Activated CD8-positive, alpha-beta T cell treated with anti-CD3 and anti-CD28 coated beads for 36 hours (primary cell): ENCODE measurements around the gene VRTN. TPM values are rescaled to one million over a fixed set of nuclear protein-coding genes. Genes with fewer than 3 reads are reported as not detected.

Experiments
- ATAC-seq: fragments of 200-7000 bp; cut with Tn5 transposase; one replicate; pipeline ENCODE4 v1.10.0; 2021; ENCODE audit warnings: mild to moderate bottlenecking, moderate library complexity
- CTCF ChIA-PET: fragments of 350-600 bp; sonication (Branson Sonifier 250); formaldehyde crosslinking; loops from one replicate; lab custom pipeline; 2021; ENCODE audit warnings: antibody characterized with exemption; lab: Charles Lee
- POLR2A ChIA-PET: fragments of 350-600 bp; sonication (Branson Sonifier 250); formaldehyde crosslinking; loops from one replicate; lab custom pipeline; 2021; ENCODE audit warnings: antibody characterized with exemption; lab: Charles Lee
- DNase-seq: peaks from one replicate; pipeline ENCODE4 v3.0.0-alpha.2; 2020
- H3K27ac Mint-ChIP-seq: one replicate; pipeline ENCODE4 v1.8.0; 2021; ENCODE audit warnings: mild to moderate bottlenecking, mixed read lengths
- H3K27me3 Mint-ChIP-seq: one replicate; pipeline ENCODE4 v1.8.0; 2021; ENCODE audit warnings: mixed read lengths
- H3K36me3 Mint-ChIP-seq: one replicate; pipeline ENCODE4 v1.8.0; 2021; ENCODE audit warnings: low read depth, mixed read lengths
- H3K4me1 Mint-ChIP-seq: one replicate; pipeline ENCODE4 v1.8.0; 2021; ENCODE audit warnings: low read depth, mixed read lengths
- H3K4me3 Mint-ChIP-seq: one replicate; pipeline ENCODE4 v1.8.0; 2021; ENCODE audit warnings: mild to moderate bottlenecking, moderate library complexity, mixed read lengths
- H3K9me3 Mint-ChIP-seq: one replicate; pipeline ENCODE4 v1.8.0; 2021; ENCODE audit warnings: mixed read lengths
- intact Hi-C: fragments of 100-400 bp; cut with micrococcal nuclease; formaldehyde crosslinking; loops from one replicate; pipeline ENCODE4 v1.10.0; 2022
- total RNA-seq, 2 experiments: library from RNA; stranded (reverse); gene quantifications; one replicate each; pipeline ENCODE4 v1.2.3, GENCODE V29; 2021
- TF ChIP-seq, protein P1 (sequence below): fragments of 200-600 bp; IDR thresholded peaks from one replicate; pipeline ENCODE4 v1.8.0; 2022; ENCODE audit warnings: antibody characterized with exemption, mild to moderate bottlenecking

VRTN gene
- total RNA-seq, 2 experiments from 2014 or later: not detected

DNA sequence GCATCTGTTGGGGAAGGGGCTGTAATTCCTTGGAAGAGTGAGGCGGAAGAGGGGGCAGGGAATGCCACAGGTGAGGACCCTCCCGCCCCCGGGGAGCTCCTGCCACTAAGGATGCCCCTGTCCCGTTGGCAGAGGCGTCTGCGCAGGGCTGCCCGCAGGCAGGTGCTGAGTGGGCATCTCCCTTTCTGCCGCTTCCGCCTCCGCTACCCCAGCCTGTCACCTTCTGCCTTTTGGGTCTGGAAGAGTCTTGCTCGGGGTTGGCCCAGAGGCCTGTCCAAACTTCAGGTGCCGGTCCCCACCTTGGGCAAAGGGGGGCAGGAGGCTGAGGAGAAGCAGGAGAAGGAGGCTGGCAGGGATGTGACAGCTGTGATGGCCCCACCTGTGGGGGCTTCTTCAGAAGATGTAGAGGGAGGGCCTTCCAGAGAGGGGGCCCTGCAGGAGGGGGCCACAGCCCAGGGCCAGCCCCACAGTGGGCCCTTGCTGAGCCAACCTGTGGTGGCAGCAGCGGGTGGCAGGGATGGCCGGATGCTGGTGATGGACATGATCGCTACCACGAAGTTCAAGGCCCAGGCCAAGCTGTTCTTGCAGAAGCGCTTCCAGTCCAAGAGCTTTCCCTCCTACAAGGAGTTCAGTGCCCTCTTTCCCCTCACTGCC is 10.0 kb downstream of the VRTN start:
- Mint-ChIP-seq H3K27me3 (peaks cover 2% of the 10 kb centered on the region), H3K27ac (no peak overlapping the region), H3K36me3 (no peaks in the 10 kb centered on the region), H3K4me3 (no peak overlapping the region), H3K4me1 (no peaks in the 10 kb centered on the region), H3K9me3 (no peaks in the 10 kb centered on the region)
- TF ChIP-seq, protein P1, sequence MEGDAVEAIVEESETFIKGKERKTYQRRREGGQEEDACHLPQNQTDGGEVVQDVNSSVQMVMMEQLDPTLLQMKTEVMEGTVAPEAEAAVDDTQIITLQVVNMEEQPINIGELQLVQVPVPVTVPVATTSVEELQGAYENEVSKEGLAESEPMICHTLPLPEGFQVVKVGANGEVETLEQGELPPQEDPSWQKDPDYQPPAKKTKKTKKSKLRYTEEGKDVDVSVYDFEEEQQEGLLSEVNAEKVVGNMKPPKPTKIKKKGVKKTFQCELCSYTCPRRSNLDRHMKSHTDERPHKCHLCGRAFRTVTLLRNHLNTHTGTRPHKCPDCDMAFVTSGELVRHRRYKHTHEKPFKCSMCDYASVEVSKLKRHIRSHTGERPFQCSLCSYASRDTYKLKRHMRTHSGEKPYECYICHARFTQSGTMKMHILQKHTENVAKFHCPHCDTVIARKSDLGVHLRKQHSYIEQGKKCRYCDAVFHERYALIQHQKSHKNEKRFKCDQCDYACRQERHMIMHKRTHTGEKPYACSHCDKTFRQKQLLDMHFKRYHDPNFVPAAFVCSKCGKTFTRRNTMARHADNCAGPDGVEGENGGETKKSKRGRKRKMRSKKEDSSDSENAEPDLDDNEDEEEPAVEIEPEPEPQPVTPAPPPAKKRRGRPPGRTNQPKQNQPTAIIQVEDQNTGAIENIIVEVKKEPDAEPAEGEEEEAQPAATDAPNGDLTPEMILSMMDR: no peak
- POLR2A ChIA-PET: no interaction called here
- CTCF ChIA-PET: interaction anchor here (0.9 kb wide), 1 partner anchor 133 kb away, joined by 3 read pairs; no protein-coding TSS in a partner anchor
- DNase-seq (no peak), ATAC-seq (no peak)
- intact Hi-C loops: no loop called here

- Mint-ChIP-seq H3K27me3 (peaks cover 9% of the 10 kb centered on the region), H3K4me3 (no peak overlapping the region), H3K36me3 (no peaks in the 10 kb centered on the region), H3K4me1 (no peaks in the 10 kb centered on the region), H3K27ac (no peak overlapping the region), H3K9me3 (no peaks in the 10 kb centered on the region)
- ChIA-PET CTCF (interaction anchor here (0.9 kb wide), 1 partner anchor 13 kb away, joined by 3 read pairs; no protein-coding TSS in a partner anchor), POLR2A (no interaction called here)
- TF ChIP-seq, protein P1: no peak
- intact Hi-C loops: no loop called here
- ATAC-seq (no peak), DNase-seq (no peak)
Observed at GRCh38 chr14:74360163-74360562, 11.9 kb downstream of the VRTN start.

DNA sequence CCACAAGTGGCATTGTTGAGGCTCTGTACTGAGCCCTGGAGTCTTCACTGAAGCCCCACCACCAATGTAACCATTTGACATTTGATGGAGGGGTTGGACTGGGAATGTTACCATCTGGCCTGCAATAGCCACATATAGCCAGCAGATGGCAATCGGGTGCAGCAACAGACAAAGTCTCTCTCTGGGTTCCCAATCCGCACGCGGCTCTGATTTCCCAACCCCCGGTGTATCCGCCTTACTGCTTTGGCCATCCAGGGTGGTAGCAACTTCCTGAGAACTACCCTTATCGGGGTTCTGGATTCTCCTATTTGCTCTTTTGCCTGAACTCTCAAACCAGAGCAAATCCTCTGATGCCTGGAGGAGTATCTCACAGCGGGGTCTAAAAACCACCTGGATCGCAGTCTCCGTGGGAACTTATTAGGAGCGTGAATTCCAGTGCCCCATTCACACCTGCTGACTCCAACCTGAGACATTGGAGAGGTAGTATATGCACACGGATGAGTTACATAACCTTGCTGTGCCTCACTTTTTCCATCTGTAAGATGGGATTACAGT is 14.2 kb downstream of the VRTN start:
- ATAC-seq (peak; percentile 80), DNase-seq (peak; percentile 80)
- H3K27ac Mint-ChIP-seq: no peak overlapping the region
- TF ChIP-seq, protein P1: peak; percentile 98
- H3K4me1 Mint-ChIP-seq: no peaks in the 10 kb centered on the region
- ChIA-PET POLR2A (no interaction called here), CTCF (interaction anchor here (1.0 to 1.6 kb wide), 6 partner anchors 12 to 247 kb away, joined by 3 to 6 read pairs (median 4); no protein-coding TSS in a partner anchor)
- H3K9me3 Mint-ChIP-seq: no peaks in the 10 kb centered on the region
- intact Hi-C loops: loop anchor here (2.0 kb wide), 1 partner anchor 130 kb away; the partner anchor contains the start of genes ISCA2 and NPC2
- H3K27me3 Mint-ChIP-seq: peaks cover 12% of the 10 kb centered on the region
- no peak overlapping the region for H3K4me3 Mint-ChIP-seq
- no peaks in the 10 kb centered on the region for H3K36me3 Mint-ChIP-seq

- intact Hi-C loops: no loop called here
- CTCF ChIA-PET: interaction anchor here (1.2 kb wide), 1 partner anchor 94 kb away, joined by 3 read pairs; no protein-coding TSS in a partner anchor
- TF ChIP-seq, protein P1: no peak
- H3K4me1 Mint-ChIP-seq: no peaks in the 10 kb centered on the region
- H3K27me3 Mint-ChIP-seq: peaks cover 12% of the 10 kb centered on the region
- no peak overlapping the region for H3K27ac Mint-ChIP-seq
- POLR2A ChIA-PET: interaction anchor here (0.9 kb wide), 1 partner anchor 25 kb away, joined by 3 read pairs; no protein-coding TSS in a partner anchor
- ATAC-seq (no peak), DNase-seq (no peak)
- H3K4me3 Mint-ChIP-seq: no peak overlapping the region
- H3K36me3 Mint-ChIP-seq: no peaks in the 10 kb centered on the region
- H3K9me3 Mint-ChIP-seq: no peaks in the 10 kb centered on the region
Observed at GRCh38 chr14:74364271-74364880, 16.1 kb downstream of the VRTN start.
